GM12878 (cell line): ENCODE measurements around the gene GID8. TPM values are rescaled to one million over a fixed set of nuclear protein-coding genes. Genes with fewer than 3 reads are reported as not detected.
A peak's percentile ranks its signal among the peaks of the same experiment; 100 is the strongest.

Experiments used
- ATAC-seq: fragments of 200-7000 bp; cut with Tn5 transposase; 3 replicates; pipeline ENCODE4 v1.9.1; 2020; ENCODE audit warnings: mild to moderate bottlenecking, moderate library complexity
- BruUV-seq: library from RNA; stranded (reverse); fragments of 400-500 nt; replicated peaks from 2 replicates; lab custom pipeline; 2021; lab: Mats Ljungman, UMichigan
- CTCF ChIA-PET: fragments of 300-600 bp; sonication (Branson Sonifier 250); formaldehyde crosslinking; extraction: SDS; loops from one replicate; lab custom pipeline; 2021; ENCODE audit warnings: inconsistent platforms; lab: Yijun Ruan, JAX
- POLR2A ChIA-PET: fragments of 350-600 bp; formaldehyde crosslinking; extraction: SDS; loops from one replicate; lab custom pipeline; 2021; ENCODE audit warnings: inconsistent platforms; lab: Charles Lee
- RAD21 ChIA-PET: fragments of 300-600 bp; sonication (Branson Sonifier 250); formaldehyde crosslinking; loops from one replicate; lab custom pipeline; 2023; ENCODE audit warnings: antibody characterized with exemption; ENCODE audit not compliant: unreplicated experiment; lab: Charles Lee
- SMC1A ChIA-PET: fragments of 300-600 bp; sonication (Branson Sonifier 250); formaldehyde crosslinking; loops from one replicate; lab custom pipeline; 2023; ENCODE audit not compliant: unreplicated experiment, uncharacterized antibody; lab: Charles Lee
- DNase-seq: peaks from one replicate; pipeline ENCODE4 v3.0.0-alpha.2; 2011; ENCODE audit warnings: low read depth, low spot score
- FAIRE-seq: peaks from 3 replicates; lab custom pipeline; 2011; peaks lifted over from hg19 to GRCh38; lab: Jason Lieb, UNC
- H2AFZ ChIP-seq: 2 replicates; pipeline ENCODE4 v1.6.0; 2011; ENCODE audit warnings: low read depth, low read length, control low read depth; ENCODE audit not compliant: control insufficient read depth
- H3K27ac ChIP-seq: 2 replicates; pipeline ENCODE4 v1.5.1; 2011; ENCODE audit warnings: control low read depth; ENCODE audit not compliant: control insufficient read depth, insufficient read depth
- H3K27me3 ChIP-seq, 2 experiments: replicated peaks in 1 of 2; 2 replicates each; pipeline versions ENCODE4 v1.6.0 to v1.6.1; 2011; ENCODE audit warnings: low read length in 1 of 2; ENCODE audit not compliant: control insufficient read depth in 2 of 2, insufficient read depth in 2 of 2
- H3K36me3 ChIP-seq, 2 experiments: 2 replicates each; pipeline ENCODE4 v1.5.1; 2011; ENCODE audit warnings: low read length in 1 of 2; ENCODE audit not compliant: control insufficient read depth in 2 of 2, insufficient read depth in 2 of 2
- H3K4me1 ChIP-seq: 2 replicates; pipeline ENCODE4 v1.6.1; 2011; ENCODE audit warnings: mild to moderate bottlenecking, low read length, moderate library complexity, mixed read lengths; ENCODE audit not compliant: control insufficient read depth, insufficient read depth
- H3K4me2 ChIP-seq: 2 replicates; pipeline ENCODE4 v1.6.0; 2011; ENCODE audit warnings: control low read depth; ENCODE audit not compliant: control insufficient read depth, insufficient read depth
- H3K4me3 ChIP-seq: fragments of 200-600 bp; sonication (generic); 2 replicates; pipeline ENCODE4 v1.5.1; 2016
- H3K79me2 ChIP-seq: 2 replicates; pipeline ENCODE4 v1.6.0; 2011; ENCODE audit warnings: low read length; ENCODE audit not compliant: control insufficient read depth, insufficient read depth
- H3K9ac ChIP-seq: 2 replicates; pipeline ENCODE4 v1.8.0; 2011; ENCODE audit warnings: low read length, control low read depth, mixed read lengths; ENCODE audit not compliant: control insufficient read depth, insufficient read depth
- H3K9me3 ChIP-seq: replicated peaks from 3 replicates; pipeline ENCODE4 v1.5.1; 2011; ENCODE audit warnings: mild to moderate bottlenecking, low read length; ENCODE audit not compliant: control insufficient read depth, insufficient read depth
- H4K20me1 ChIP-seq: 2 replicates; pipeline ENCODE4 v1.6.0; 2011; ENCODE audit not compliant: control insufficient read depth, insufficient read depth
- BHLHE40 ChIP-seq, 2 experiments: fragments of 450-650 bp in 1 of 2; IDR thresholded peaks; 2 replicates each; pipeline ENCODE4 v1.6.1; 2011 to 2017; ENCODE audit warnings: low read depth in 2 of 2, borderline replicate concordance in 1 of 2, improper control_type of control experiment in 1 of 2, low read length in 1 of 2, mild to moderate bottlenecking in 1 of 2
- CTCF ChIP-seq, 3 experiments: IDR thresholded peaks in 2 of 3; conservative IDR thresholded peaks in 1 of 3; 2 replicates each; pipeline ENCODE4 v1.5.1; 2011; ENCODE audit warnings: low read depth in 3 of 3, low read length in 3 of 3, mild to moderate bottlenecking in 3 of 3, control low read depth in 2 of 3, moderate library complexity in 2 of 3, inconsistent platforms in 1 of 3, mixed read lengths in 1 of 3; ENCODE audit not compliant: control insufficient read depth in 2 of 3, insufficient read depth in 1 of 3; ENCODE audit errors: extremely low read depth in 1 of 3
- EED ChIP-seq: sonication (generic); IDR thresholded peaks from 2 replicates; pipeline ENCODE4 v1.6.1; 2016; ENCODE audit warnings: antibody characterized with exemption, low read depth
- MTA2 ChIP-seq: fragments of 450-650 bp; IDR thresholded peaks from 2 replicates; pipeline ENCODE4 v1.6.1; 2016; ENCODE audit warnings: low read depth, mild to moderate bottlenecking, moderate library complexity
- RAD21 ChIP-seq: IDR thresholded peaks from 2 replicates; pipeline ENCODE4 v1.6.1; 2011; ENCODE audit warnings: mild to moderate bottlenecking, low read depth, low read length, moderate library complexity; ENCODE audit not compliant: insufficient read depth
- SMC3 ChIP-seq: IDR thresholded peaks from 2 replicates; pipeline ENCODE4 v1.6.1; 2011; ENCODE audit warnings: low read length, improper control_type of control experiment, borderline replicate concordance
- STAT1 ChIP-seq: fragments of 450-650 bp; conservative IDR thresholded peaks from 2 replicates; pipeline ENCODE4 v1.6.1; 2014; ENCODE audit warnings: antibody characterized with exemption, mild to moderate bottlenecking
- YY1 ChIP-seq: IDR thresholded peaks from 2 replicates; pipeline ENCODE4 v1.6.1; 2011; ENCODE audit warnings: low read depth, mild to moderate bottlenecking, low read length
- ZBTB33 ChIP-seq: fragments of 450-650 bp; IDR thresholded peaks from 2 replicates; pipeline ENCODE4 v1.6.1; 2017; ENCODE audit warnings: mild to moderate bottlenecking
- WGBS: methylation state at CpG from one replicate; pipeline ENCODE4 v1.1.6; 2016; ENCODE audit warnings: low lambda C conversion rate; ENCODE audit not compliant: insufficient replicate concordance, insufficient coverage; ENCODE audit errors: missing lambda C conversion rate; 5-methylcytosine and 5-hydroxymethylcytosine counted together
- in situ Hi-C: fragments of 300-500 bp; cut with MboI; formaldehyde crosslinking; loops from 9 replicates; pipeline ENCODE4 v1.14.3; 2018; ENCODE audit warnings: mixed read lengths
- intact Hi-C: fragments of 100-400 bp; cut with micrococcal nuclease; formaldehyde crosslinking; loops from one replicate; pipeline ENCODE4 v1.14.2; 2022; ENCODE audit not compliant: unreplicated experiment
- polyA plus RNA-seq, 11 experiments: library from polyadenylated mRNA; depleted of rRNA in 4 of 11; unstranded in 6 of 11; stranded (reverse) in 5 of 11; fragments of >200 nt; fragmentation: Nextera tagmentation in 4 of 11; fragmentation: Illumina TruSeq in 1 of 11; extraction: Ambion mirVana in 4 of 11; extraction: Trizol in 1 of 11; gene quantifications; 1 replicate in 1 of 11; 2 replicates in 10 of 11; pipeline versions ENCODE4 v1.2.1 to v1.2.3, GENCODE V29; 2011 to 2016; ENCODE audit warnings: inconsistent platforms in 2 of 11, missing spikeins in 2 of 11, low read depth in 1 of 11
- total RNA-seq, 4 experiments: library from RNA; depleted of rRNA in 3 of 4; stranded (reverse); fragments of >200 nt in 3 of 4; fragmentation: Illumina TruSeq in 1 of 4; extraction: Trizol in 1 of 4; gene quantifications; 2 replicates each; pipeline versions ENCODE4 v1.2.1 to v1.2.3, GENCODE V29; 2013 to 2021
- TF ChIP-seq, protein P1 (sequence below): fragments of 450-650 bp; IDR thresholded peaks from 2 replicates; pipeline ENCODE4 v1.6.1; 2016; ENCODE audit warnings: mild to moderate bottlenecking
- TF ChIP-seq, protein P2 (sequence below): fragments of 450-650 bp; IDR thresholded peaks from 2 replicates; pipeline ENCODE4 v1.6.1; 2016; ENCODE audit warnings: mild to moderate bottlenecking

GID8 gene
- total and polyA plus RNA-seq, 10 of the 15 experiments (the other 5 are each of a cell fraction or from before 2014, with no cell fraction given) = 12.0 to 33.8 (median 22.2) TPM

DNA sequence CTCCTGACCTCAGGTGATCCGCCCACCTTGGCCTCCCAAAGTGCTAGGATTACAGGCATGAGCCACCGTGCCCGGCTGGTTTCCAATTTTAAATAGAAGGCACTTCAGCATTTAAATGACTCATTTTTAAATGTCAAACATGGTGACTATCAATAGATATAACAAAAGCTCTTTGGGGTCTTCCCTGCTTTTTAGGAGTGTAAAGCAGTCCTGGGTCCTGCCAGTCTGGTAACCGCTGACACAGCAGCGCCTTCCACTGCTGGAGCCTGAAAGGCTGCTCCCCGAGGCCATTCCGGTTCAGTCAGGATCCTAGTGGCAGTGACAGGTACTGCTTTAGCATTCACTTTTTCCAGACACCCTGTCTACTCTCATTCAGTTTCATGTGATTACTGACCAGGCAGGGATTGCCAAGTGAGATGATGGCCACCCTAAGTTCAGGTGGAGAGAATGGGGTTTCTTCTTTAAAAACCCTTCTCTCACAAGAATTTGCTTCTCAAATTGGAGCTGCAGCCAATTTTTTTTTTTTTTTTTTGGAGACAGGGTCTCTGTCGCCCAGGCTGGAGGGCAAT, 16.7 kb upstream of the GID8 start:
- no TSS peak for BruUV-seq
- H2AFZ ChIP-seq = no peak overlapping the region
- ATAC-seq = peak; percentile 65
- H3K4me2 ChIP-seq = peak overlapping the region; percentile 68
- peak; percentile 53 to 77 (median 54); a peak in 5 of 6 replicates for TF ChIP-seq CTCF (IDR thresholded peaks at IDR 0.05 in 2 of 3, conservative IDR thresholded peaks at IDR 0.05 in 1 of 3; ENCODE audit: control insufficient read depth in 2 of 3, extremely low read depth in 1 of 3, insufficient read depth in 1 of 3, low read depth in 3 of 3, low read length in 3 of 3)
- TF ChIP-seq RAD21 = 0 out of 2 replicates have a peak, but pooled peaks have one; percentile 26
- no peak for TF ChIP-seq SMC3
- TF ChIP-seq ZBTB33 = peak; percentile 93
- TF ChIP-seq, protein P1, sequence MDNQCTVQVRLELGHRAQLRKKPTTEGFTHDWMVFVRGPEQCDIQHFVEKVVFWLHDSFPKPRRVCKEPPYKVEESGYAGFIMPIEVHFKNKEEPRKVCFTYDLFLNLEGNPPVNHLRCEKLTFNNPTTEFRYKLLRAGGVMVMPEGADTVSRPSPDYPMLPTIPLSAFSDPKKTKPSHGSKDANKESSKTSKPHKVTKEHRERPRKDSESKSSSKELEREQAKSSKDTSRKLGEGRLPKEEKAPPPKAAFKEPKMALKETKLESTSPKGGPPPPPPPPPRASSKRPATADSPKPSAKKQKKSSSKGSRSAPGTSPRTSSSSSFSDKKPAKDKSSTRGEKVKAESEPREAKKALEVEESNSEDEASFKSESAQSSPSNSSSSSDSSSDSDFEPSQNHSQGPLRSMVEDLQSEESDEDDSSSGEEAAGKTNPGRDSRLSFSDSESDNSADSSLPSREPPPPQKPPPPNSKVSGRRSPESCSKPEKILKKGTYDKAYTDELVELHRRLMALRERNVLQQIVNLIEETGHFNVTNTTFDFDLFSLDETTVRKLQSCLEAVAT = peak; percentile 62; the same call in 1 of the 2 replicates
- TF ChIP-seq BHLHE40 (IDR thresholded peaks at IDR 0.05; ENCODE audit: borderline replicate concordance in 1 of 2, low read depth in 2 of 2, low read length in 1 of 2) = no peak
- TF ChIP-seq STAT1 = no peak
- TF ChIP-seq, protein P2, sequence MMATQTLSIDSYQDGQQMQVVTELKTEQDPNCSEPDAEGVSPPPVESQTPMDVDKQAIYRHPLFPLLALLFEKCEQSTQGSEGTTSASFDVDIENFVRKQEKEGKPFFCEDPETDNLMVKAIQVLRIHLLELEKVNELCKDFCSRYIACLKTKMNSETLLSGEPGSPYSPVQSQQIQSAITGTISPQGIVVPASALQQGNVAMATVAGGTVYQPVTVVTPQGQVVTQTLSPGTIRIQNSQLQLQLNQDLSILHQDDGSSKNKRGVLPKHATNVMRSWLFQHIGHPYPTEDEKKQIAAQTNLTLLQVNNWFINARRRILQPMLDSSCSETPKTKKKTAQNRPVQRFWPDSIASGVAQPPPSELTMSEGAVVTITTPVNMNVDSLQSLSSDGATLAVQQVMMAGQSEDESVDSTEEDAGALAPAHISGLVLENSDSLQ = peak; percentile 40; the same call in 1 of the 2 replicates
- no peak for TF ChIP-seq MTA2
- no peak for TF ChIP-seq EED
- TF ChIP-seq YY1 = peak; percentile 34; the same call in 1 of the 2 replicates
- TF ChIP-seq, all 136 proteins: peak for 6
- Histone ChIP-seq H3K4me3 (peak overlapping the region; percentile 18; the same call in 1 of the 2 replicates), H3K4me1 (peaks cover 52% of the 10 kb centered on the region), H3K27ac (no peak overlapping the region), H3K36me3 (no peaks in the 10 kb centered on the region; a peak in 1 of 4 replicates), H3K79me2 (peaks cover 99% of the 10 kb centered on the region), H4K20me1 (peaks cover 28% of the 10 kb centered on the region), H3K9ac (no peak overlapping the region), H3K27me3 (no peaks in the 10 kb centered on the region), H3K9me3 (no peaks in the 10 kb centered on the region)
- ChIA-PET RAD21 (interaction anchor here (1.7 kb wide), 1 partner anchor 20 kb away, joined by 8 read pairs; no protein-coding TSS in a partner anchor), SMC1A (interaction anchor here (0.6 to 3.3 kb wide), 4 partner anchors 17 to 241 kb away, joined by 3 to 19 read pairs (median 8); partner anchors contain the start of gene SLC17A9), CTCF (interaction anchor here (0.8 to 12.5 kb wide), 4 partner anchors 13 to 99 kb away, joined by 3 to 92 read pairs (median 8); no protein-coding TSS in a partner anchor), POLR2A (interaction anchor here (1.0 to 1.3 kb wide), 2 partner anchors 14 to 20 kb away, joined by 4 to 6 read pairs; no protein-coding TSS in a partner anchor)
- intact Hi-C loops (no loop called here), in situ Hi-C loops (no loop called here)
- 55% methylated on average over 7 of the region's 8 CpGs for WGBS
- no peak for DNase-seq
- FAIRE-seq = peak; percentile 54
